ENCODE measurements around the gene CACNA1C.

The CACNA1C gene

GRCh38 chr12:2298556-2299200 is 245.9 kb downstream of the CACNA1C start:
- H3K27ac ChIP-seq (ENCODE audit: poor library complexity, severe bottlenecking) = no peak overlapping the region
- TF ChIP-seq CTCF (IDR thresholded peaks at IDR 0.05; ENCODE audit: poor library complexity, severe bottlenecking) = no peak
- no peaks in the 10 kb centered on the region for H3K36me3 ChIP-seq (ENCODE audit: low read depth)
- peaks cover 19% of the 10 kb centered on the region for H3K27me3 ChIP-seq (ENCODE audit: insufficient read depth, poor library complexity, severe bottlenecking)
- DNase-seq (ENCODE audit: low spot score) (no peak), ATAC-seq (ENCODE audit: low read depth) (no peak)
- H3K4me1 ChIP-seq (ENCODE audit: insufficient read depth, poor library complexity, severe bottlenecking) = no peaks in the 10 kb centered on the region
- no peaks in the 10 kb centered on the region for H3K9me3 ChIP-seq (ENCODE audit: severe bottlenecking)
- H3K4me3 ChIP-seq (ENCODE audit: severe bottlenecking) = no peak overlapping the region

- no peak for DNase-seq (ENCODE audit: low spot score)
- H3K27ac ChIP-seq (ENCODE audit: poor library complexity, severe bottlenecking) = no peak overlapping the region
- no peaks in the 10 kb centered on the region for H3K36me3 ChIP-seq (ENCODE audit: low read depth)
- H3K27me3 ChIP-seq (ENCODE audit: insufficient read depth, poor library complexity, severe bottlenecking) = peaks cover 21% of the 10 kb centered on the region
- no peaks in the 10 kb centered on the region for H3K9me3 ChIP-seq (ENCODE audit: severe bottlenecking)
- no peak for ATAC-seq (ENCODE audit: low read depth)
- H3K4me3 ChIP-seq (ENCODE audit: severe bottlenecking) = no peak overlapping the region
- no peak for TF ChIP-seq CTCF (IDR thresholded peaks at IDR 0.05; ENCODE audit: poor library complexity, severe bottlenecking)
- no peaks in the 10 kb centered on the region for H3K4me1 ChIP-seq (ENCODE audit: insufficient read depth, poor library complexity, severe bottlenecking)
Measured at GRCh38 chr12:2299206-2299605, 246.4 kb downstream of the CACNA1C start.

- DNase-seq (ENCODE audit: low spot score) (no peak), ATAC-seq (ENCODE audit: low read depth) (no peak)
- H3K27ac ChIP-seq (ENCODE audit: poor library complexity, severe bottlenecking) = no peak overlapping the region
- H3K36me3 ChIP-seq (ENCODE audit: low read depth) = no peaks in the 10 kb centered on the region
- H3K27me3 ChIP-seq (ENCODE audit: insufficient read depth, poor library complexity, severe bottlenecking) = peaks cover 30% of the 10 kb centered on the region
- TF ChIP-seq CTCF (IDR thresholded peaks at IDR 0.05; ENCODE audit: poor library complexity, severe bottlenecking) = no peak
- no peaks in the 10 kb centered on the region for H3K4me1 ChIP-seq (ENCODE audit: insufficient read depth, poor library complexity, severe bottlenecking)
- H3K9me3 ChIP-seq (ENCODE audit: severe bottlenecking) = no peaks in the 10 kb centered on the region
- H3K4me3 ChIP-seq (ENCODE audit: severe bottlenecking) = no peak overlapping the region
Measured at GRCh38 chr12:2300168-2300567, 247.4 kb downstream of the CACNA1C start.

GRCh38 chr12:2300886-2301285 is 248.1 kb downstream of the CACNA1C start:
- no peak for TF ChIP-seq CTCF (IDR thresholded peaks at IDR 0.05; ENCODE audit: poor library complexity, severe bottlenecking)
- ATAC-seq (ENCODE audit: low read depth) (no peak), DNase-seq (ENCODE audit: low spot score) (no peak)
- Histone ChIP-seq H3K9me3 (ENCODE audit: severe bottlenecking) (no peaks in the 10 kb centered on the region), H3K27me3 (ENCODE audit: insufficient read depth, poor library complexity, severe bottlenecking) (peaks cover 30% of the 10 kb centered on the region), H3K27ac (ENCODE audit: poor library complexity, severe bottlenecking) (no peak overlapping the region), H3K4me1 (ENCODE audit: insufficient read depth, poor library complexity, severe bottlenecking) (no peaks in the 10 kb centered on the region), H3K4me3 (ENCODE audit: severe bottlenecking) (no peak overlapping the region), H3K36me3 (ENCODE audit: low read depth) (no peaks in the 10 kb centered on the region)

Measured in RWPE2 (cell line).